Loucy (cell line): Measurements from ENCODE around the gene ASB2.

Source experiments
- H2AFZ ChIP-seq: fragments of 200-600 bp; sonication (generic); 2 replicates; pipeline ENCODE4 v1.6.0; 2016; ENCODE audit warnings: antibody characterized with exemption, mild to moderate bottlenecking, low read length, moderate library complexity
- H3F3A ChIP-seq: fragments of 200-600 bp; 2 replicates; pipeline ENCODE4 v1.6.0; 2016; ENCODE audit warnings: antibody characterized with exemption, low read depth, mild to moderate bottlenecking
- H3K27me3 ChIP-seq: fragments of 200-600 bp; sonication (generic); 2 replicates; pipeline ENCODE4 v1.6.1; 2014; ENCODE audit warnings: low read length, mild to moderate bottlenecking; ENCODE audit not compliant: insufficient read depth, poor library complexity, severe bottlenecking
- H3K36me3 ChIP-seq: fragments of 200-600 bp; sonication (generic); 2 replicates; pipeline ENCODE4 v1.6.1; 2016; ENCODE audit warnings: low read length; ENCODE audit not compliant: insufficient read depth
- H3K4me1 ChIP-seq: fragments of 200-600 bp; sonication (generic); 2 replicates; pipeline ENCODE4 v1.5.1; 2014; ENCODE audit warnings: low read length, mild to moderate bottlenecking; ENCODE audit not compliant: insufficient read depth, poor library complexity, severe bottlenecking
- H3K4me2 ChIP-seq: fragments of 200-600 bp; sonication (generic); 2 replicates; pipeline ENCODE4 v1.6.0; 2014; ENCODE audit warnings: antibody characterized with exemption, low read length, low read depth, mild to moderate bottlenecking; ENCODE audit not compliant: poor library complexity, severe bottlenecking
- H3K4me3 ChIP-seq: fragments of 200-600 bp; sonication (generic); 2 replicates; pipeline ENCODE4 v1.5.1; 2014; ENCODE audit warnings: low read length, mild to moderate bottlenecking, mixed read lengths; ENCODE audit not compliant: poor library complexity, severe bottlenecking
- H3K79me2 ChIP-seq: fragments of 200-600 bp; sonication (generic); 2 replicates; pipeline ENCODE4 v1.6.1; 2014; ENCODE audit warnings: low read length; ENCODE audit not compliant: insufficient read depth
- H3K9ac ChIP-seq: fragments of 200-600 bp; sonication (generic); 2 replicates; pipeline ENCODE4 v1.6.0; 2014; ENCODE audit warnings: mild to moderate bottlenecking, low read depth, low read length, moderate library complexity; ENCODE audit not compliant: poor library complexity, severe bottlenecking
- H3K9me2 ChIP-seq: fragments of 200-600 bp; sonication (generic); replicated peaks from 2 replicates; pipeline ENCODE4 v1.6.1; 2016; ENCODE audit warnings: low read depth, low read length, mixed read lengths
- H3K9me3 ChIP-seq: fragments of 200-600 bp; sonication (generic); 2 replicates; pipeline ENCODE4 v1.6.1; 2014; ENCODE audit warnings: mild to moderate bottlenecking, antibody characterized with exemption, low read length, low read depth; ENCODE audit not compliant: insufficient read depth
- H4K20me1 ChIP-seq: fragments of 200-600 bp; sonication (generic); 2 replicates; pipeline ENCODE4 v1.6.0; 2014; ENCODE audit warnings: antibody characterized with exemption, low read length, mild to moderate bottlenecking; ENCODE audit not compliant: insufficient read depth, poor library complexity, severe bottlenecking
- CTCF ChIP-seq: fragments of 200-600 bp; sonication (generic); conservative IDR thresholded peaks from 2 replicates; pipeline ENCODE4 v1.5.1; 2014; ENCODE audit warnings: mild to moderate bottlenecking, antibody characterized with exemption, low read length
- EZH2phosphoT487 ChIP-seq: fragments of 200-600 bp; IDR thresholded peaks from 2 replicates; pipeline ENCODE4 v1.6.1; 2018; ENCODE audit warnings: antibody characterized with exemption, mild to moderate bottlenecking, moderate library complexity, borderline replicate concordance

The ASB2 gene

GRCh38 chr14:94016446-94016976 lies 40.1 kb upstream of the ASB2 start:
- H3K4me1 ChIP-seq = peaks cover 3% of the 10 kb centered on the region
- no peak overlapping the region for H2AFZ ChIP-seq
- no peaks in the 10 kb centered on the region for H3K9me3 ChIP-seq

GRCh38 chr14:94015223-94015622 lies 38.9 kb upstream of the ASB2 start:
- no peak overlapping the region for H3K9ac ChIP-seq
- no peak overlapping the region for H3K4me2 ChIP-seq
- H3K9me3 ChIP-seq = no peaks in the 10 kb centered on the region
- no peaks in the 10 kb centered on the region for H3K27me3 ChIP-seq
- peaks cover 5% of the 10 kb centered on the region for H3K4me1 ChIP-seq
- no peak overlapping the region for H2AFZ ChIP-seq
- H3K79me2 ChIP-seq = no peaks in the 10 kb centered on the region
- TF ChIP-seq CTCF = no peak; the same call in 1 of the 2 replicates
- no peak for TF ChIP-seq EZH2phosphoT487
- H3F3A ChIP-seq = no peaks in the 10 kb centered on the region
- no peaks in the 10 kb centered on the region for H3K9me2 ChIP-seq
- no peak overlapping the region for H3K4me3 ChIP-seq
- no peaks in the 10 kb centered on the region for H4K20me1 ChIP-seq
- no peaks in the 10 kb centered on the region for H3K36me3 ChIP-seq

More at GRCh38 chr14:94016446-94016976, 40.1 kb upstream of the ASB2 start:
- H3K9ac ChIP-seq = no peak overlapping the region
- H3K79me2 ChIP-seq = no peaks in the 10 kb centered on the region
- no peak overlapping the region for H3K4me3 ChIP-seq
- H3K9me2 ChIP-seq = no peaks in the 10 kb centered on the region
- no peaks in the 10 kb centered on the region for H3K36me3 ChIP-seq
- H3K4me2 ChIP-seq = no peak overlapping the region
- H3K27me3 ChIP-seq = no peaks in the 10 kb centered on the region
- TF ChIP-seq CTCF = no peak
- TF ChIP-seq EZH2phosphoT487 = no peak
- H4K20me1 ChIP-seq = no peaks in the 10 kb centered on the region
- H3F3A ChIP-seq = no peaks in the 10 kb centered on the region

- Histone ChIP-seq H3K9me2 (no peaks in the 10 kb centered on the region), H3K4me1 (peaks cover 5% of the 10 kb centered on the region), H3K79me2 (no peaks in the 10 kb centered on the region), H2AFZ (no peak overlapping the region), H3K9ac (no peak overlapping the region), H3K9me3 (no peaks in the 10 kb centered on the region), H4K20me1 (no peaks in the 10 kb centered on the region), H3K36me3 (no peaks in the 10 kb centered on the region), H3K27me3 (no peaks in the 10 kb centered on the region), H3F3A (no peaks in the 10 kb centered on the region), H3K4me3 (no peak overlapping the region), H3K4me2 (no peak overlapping the region)
- no peak for TF ChIP-seq EZH2phosphoT487
- no peak for TF ChIP-seq CTCF
Observed at GRCh38 chr14:94014382-94014781, 38.0 kb upstream of the ASB2 start.
